Neural progenitor cell (in vitro differentiated cells): Measurements from ENCODE around the gene STARD7. TPM values are rescaled to one million over a fixed set of nuclear protein-coding genes. Genes with fewer than 3 reads are reported as not detected.

Experiments used
- DNase-seq: peaks from one replicate; pipeline ENCODE4 v3.0.0-alpha.2; 2016; ENCODE audit warnings: low spot score
- H2AFZ ChIP-seq: fragments of 200-600 bp; sonication (generic); replicated peaks from 2 replicates; pipeline ENCODE4 v1.6.1; 2016; ENCODE audit warnings: antibody characterized with exemption
- H3F3A ChIP-seq: fragments of 200-600 bp; sonication (generic); 2 replicates; pipeline ENCODE4 v1.6.1; 2016; ENCODE audit warnings: antibody characterized with exemption, low read depth
- H3K27ac ChIP-seq: fragments of 200-600 bp; sonication (generic); 2 replicates; pipeline ENCODE4 v1.5.1; 2016; ENCODE audit warnings: mild to moderate bottlenecking
- H3K27me3 ChIP-seq: fragments of 200-600 bp; sonication (generic); 2 replicates; pipeline ENCODE4 v1.6.1; 2016; ENCODE audit warnings: mild to moderate bottlenecking, moderate library complexity
- H3K36me3 ChIP-seq: fragments of 200-600 bp; sonication (generic); 2 replicates; pipeline ENCODE4 v1.5.1; 2016
- H3K4me1 ChIP-seq: fragments of 200-600 bp; sonication (generic); 2 replicates; pipeline ENCODE4 v1.6.1; 2016; ENCODE audit warnings: mixed run types
- H3K4me2 ChIP-seq: fragments of 200-600 bp; sonication (generic); 2 replicates; pipeline ENCODE4 v1.6.1; 2016
- H3K4me3 ChIP-seq: fragments of 200-600 bp; sonication (generic); 2 replicates; pipeline ENCODE4 v1.5.1; 2016
- H3K79me2 ChIP-seq: fragments of 200-600 bp; sonication (generic); 2 replicates; pipeline ENCODE4 v1.6.1; 2016; ENCODE audit warnings: low read depth
- H3K9ac ChIP-seq: fragments of 200-600 bp; sonication (generic); 2 replicates; pipeline ENCODE4 v1.6.1; 2016
- H3K9me3 ChIP-seq: fragments of 200-600 bp; sonication (generic); 2 replicates; pipeline ENCODE4 v1.5.1; 2016; ENCODE audit warnings: low read depth
- H4K20me1 ChIP-seq: fragments of 200-600 bp; sonication (generic); 2 replicates; pipeline ENCODE4 v1.6.1; 2016; ENCODE audit warnings: low read depth
- H3K27ac Mint-ChIP-seq: 3 replicates; pipeline ENCODE4 v1.8.0; 2021; ENCODE audit warnings: mixed read lengths
- H3K27me3 Mint-ChIP-seq: 2 replicates; pipeline ENCODE4 v1.8.0; 2022; ENCODE audit warnings: low read depth, mild to moderate bottlenecking, inconsistent platforms, moderate library complexity, mixed read lengths; ENCODE audit not compliant: insufficient read depth
- H3K36me3 Mint-ChIP-seq: 3 replicates; pipeline ENCODE4 v1.8.0; 2021; ENCODE audit warnings: mixed read lengths
- H3K4me1 Mint-ChIP-seq: 3 replicates; pipeline ENCODE4 v1.8.0; 2021; ENCODE audit warnings: mixed read lengths
- H3K4me3 Mint-ChIP-seq: 3 replicates; pipeline ENCODE4 v1.8.0; 2021; ENCODE audit warnings: mild to moderate bottlenecking, moderate library complexity, mixed read lengths
- H3K9me3 Mint-ChIP-seq: 3 replicates; pipeline ENCODE4 v1.8.0; 2020; ENCODE audit warnings: mixed read lengths
- EZH2 ChIP-seq: fragments of 200-600 bp; sonication (generic); IDR thresholded peaks from 2 replicates; pipeline ENCODE4 v1.6.1; 2017; ENCODE audit warnings: antibody characterized with exemption, mild to moderate bottlenecking, moderate library complexity
- EZH2phosphoT487 ChIP-seq: fragments of 200-600 bp; sonication (generic); IDR thresholded peaks from 2 replicates; pipeline ENCODE4 v1.6.1; 2017; ENCODE audit warnings: antibody characterized with exemption
- total RNA-seq: library from RNA; depleted of rRNA; stranded (reverse); fragments of >200 nt; gene quantifications from 2 replicates; pipeline ENCODE4 v1.2.3, GENCODE V29; 2015; ENCODE audit warnings: low replicate concordance
- TF ChIP-seq, protein P1 (sequence below): fragments of 200-600 bp; sonication (generic); IDR thresholded peaks from 2 replicates; pipeline ENCODE4 v1.5.1; 2017; ENCODE audit warnings: antibody characterized with exemption, mild to moderate bottlenecking

The STARD7 gene
- total RNA-seq, 1 donor from 2014 or later = 179 TPM

DNA sequence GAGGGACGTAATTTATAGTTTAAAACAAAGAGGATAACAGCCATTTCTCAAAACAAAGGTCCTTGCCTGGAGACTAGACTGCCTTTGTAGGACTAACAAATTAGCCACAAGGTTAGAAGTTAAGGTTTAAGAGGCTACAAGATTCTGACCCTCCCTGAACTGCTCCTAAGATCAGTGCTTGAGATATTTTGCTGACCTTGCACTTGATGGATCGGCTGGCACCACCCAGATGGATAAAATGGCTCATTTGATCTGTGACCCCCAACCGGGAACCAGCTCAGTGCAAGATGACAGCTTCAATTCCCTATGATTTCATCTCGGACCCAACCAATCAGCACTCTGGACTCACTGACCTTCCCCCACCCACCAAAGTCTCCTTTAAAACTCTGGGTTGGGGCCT lies 3.7 kb upstream of the STARD7 start:
- H3K36me3 ChIP-seq = no peaks in the 10 kb centered on the region
- H3K27ac ChIP-seq = no peak overlapping the region
- H3K9me3 ChIP-seq = no peaks in the 10 kb centered on the region
- H4K20me1 ChIP-seq = peaks cover 7% of the 10 kb centered on the region
- Mint-ChIP-seq H3K4me3 (no peak overlapping the region), H3K36me3 (peaks cover 4% of the 10 kb centered on the region), H3K27ac (no peak overlapping the region), H3K27me3 (no peaks in the 10 kb centered on the region), H3K9me3 (no peaks in the 10 kb centered on the region), H3K4me1 (peaks cover 18% of the 10 kb centered on the region)
- DNase-seq = no peak
- no peaks in the 10 kb centered on the region for H3K27me3 ChIP-seq
- no peak overlapping the region for H3K4me2 ChIP-seq
- H3K4me1 ChIP-seq = peaks cover 2% of the 10 kb centered on the region
- H3K79me2 ChIP-seq = peaks cover 20% of the 10 kb centered on the region
- no peak overlapping the region for H3K9ac ChIP-seq
- H3F3A ChIP-seq = peaks cover 4% of the 10 kb centered on the region
- no peak overlapping the region for H2AFZ ChIP-seq
- TF ChIP-seq EZH2 (no peak), EZH2phosphoT487 (no peak)
- TF ChIP-seq, protein P1, sequence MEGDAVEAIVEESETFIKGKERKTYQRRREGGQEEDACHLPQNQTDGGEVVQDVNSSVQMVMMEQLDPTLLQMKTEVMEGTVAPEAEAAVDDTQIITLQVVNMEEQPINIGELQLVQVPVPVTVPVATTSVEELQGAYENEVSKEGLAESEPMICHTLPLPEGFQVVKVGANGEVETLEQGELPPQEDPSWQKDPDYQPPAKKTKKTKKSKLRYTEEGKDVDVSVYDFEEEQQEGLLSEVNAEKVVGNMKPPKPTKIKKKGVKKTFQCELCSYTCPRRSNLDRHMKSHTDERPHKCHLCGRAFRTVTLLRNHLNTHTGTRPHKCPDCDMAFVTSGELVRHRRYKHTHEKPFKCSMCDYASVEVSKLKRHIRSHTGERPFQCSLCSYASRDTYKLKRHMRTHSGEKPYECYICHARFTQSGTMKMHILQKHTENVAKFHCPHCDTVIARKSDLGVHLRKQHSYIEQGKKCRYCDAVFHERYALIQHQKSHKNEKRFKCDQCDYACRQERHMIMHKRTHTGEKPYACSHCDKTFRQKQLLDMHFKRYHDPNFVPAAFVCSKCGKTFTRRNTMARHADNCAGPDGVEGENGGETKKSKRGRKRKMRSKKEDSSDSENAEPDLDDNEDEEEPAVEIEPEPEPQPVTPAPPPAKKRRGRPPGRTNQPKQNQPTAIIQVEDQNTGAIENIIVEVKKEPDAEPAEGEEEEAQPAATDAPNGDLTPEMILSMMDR = no peak
- no peak overlapping the region for H3K4me3 ChIP-seq

DNA sequence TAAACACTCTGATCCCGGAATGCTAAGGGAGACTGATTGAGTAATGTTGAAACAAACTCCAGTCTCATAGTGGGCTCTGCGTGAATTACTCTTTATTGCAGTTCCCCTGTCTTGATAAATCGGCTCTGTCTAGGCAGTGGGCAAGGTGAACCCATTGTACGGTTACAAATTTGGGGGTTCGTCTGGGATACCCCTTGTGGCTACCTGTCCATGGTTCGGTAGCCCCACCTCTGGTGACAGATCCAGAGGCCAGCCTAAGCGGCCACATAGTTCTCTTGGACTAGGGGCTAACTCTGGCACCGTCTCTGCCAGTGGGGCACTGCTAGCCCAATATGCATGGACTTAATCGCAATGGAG lies 1.1 kb upstream of the STARD7 start:
- H3K4me3 Mint-ChIP-seq = peak overlapping the region; percentile 90
- H3K79me2 ChIP-seq = peaks cover 46% of the 10 kb centered on the region
- H3K36me3 Mint-ChIP-seq = peaks cover 9% of the 10 kb centered on the region
- no peaks in the 10 kb centered on the region for H3K9me3 Mint-ChIP-seq
- no peak overlapping the region for H3K27ac ChIP-seq
- H4K20me1 ChIP-seq = peaks cover 31% of the 10 kb centered on the region
- no peak for DNase-seq
- peaks cover 16% of the 10 kb centered on the region for H3K4me1 ChIP-seq
- no peaks in the 10 kb centered on the region for H3K27me3 ChIP-seq
- H2AFZ ChIP-seq = no peak overlapping the region
- peaks cover 3% of the 10 kb centered on the region for H3K27me3 Mint-ChIP-seq
- peak overlapping the region; percentile 98 for H3K4me2 ChIP-seq
- no peaks in the 10 kb centered on the region for H3K36me3 ChIP-seq
- H3K27ac Mint-ChIP-seq = peak overlapping the region; percentile 25
- H3K9ac ChIP-seq = no peak overlapping the region
- no peaks in the 10 kb centered on the region for H3K9me3 ChIP-seq
- H3F3A ChIP-seq = peaks cover 4% of the 10 kb centered on the region
- TF ChIP-seq, protein P1 = no peak
- TF ChIP-seq EZH2phosphoT487 (no peak), EZH2 (no peak)
- peak overlapping the region; percentile 90 for H3K4me3 ChIP-seq
- peaks cover 40% of the 10 kb centered on the region for H3K4me1 Mint-ChIP-seq

DNA sequence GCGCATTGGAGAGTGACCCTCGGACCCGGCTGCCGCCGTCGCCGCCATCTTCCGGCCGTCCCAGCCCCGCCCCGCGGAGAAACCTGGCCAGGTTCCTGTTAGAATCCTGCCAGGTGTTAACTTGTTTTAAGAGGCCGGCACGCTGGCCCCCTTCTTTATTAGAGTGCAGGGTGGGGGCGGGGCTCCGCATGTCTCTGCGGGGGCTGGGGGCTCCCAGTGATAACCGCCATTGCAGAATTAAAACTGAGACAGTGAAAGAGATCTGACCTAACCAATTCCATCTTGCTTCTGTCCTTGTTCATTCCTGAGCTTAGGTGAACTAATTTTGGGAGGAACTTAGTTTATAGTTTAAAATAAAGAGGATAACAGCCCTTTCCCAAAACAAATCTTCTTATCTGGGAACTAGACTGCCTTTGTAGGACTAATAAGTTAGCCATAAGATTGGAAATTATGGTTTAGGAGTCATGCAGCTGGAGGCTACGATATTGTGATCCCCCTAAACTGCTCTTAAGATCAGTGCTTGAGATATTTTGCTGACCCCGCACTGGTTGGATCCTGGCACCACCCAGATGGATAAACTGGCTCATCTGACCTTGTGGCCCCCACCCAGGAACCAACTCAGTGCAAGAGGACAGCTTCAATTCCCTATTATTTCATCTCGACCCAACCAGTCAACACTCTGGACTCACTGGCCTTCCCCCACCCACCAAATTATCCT lies 543 bp upstream of the STARD7 start:
- Mint-ChIP-seq H3K36me3 (peaks cover 9% of the 10 kb centered on the region), H3K27ac (peak overlapping the region; percentile 25), H3K4me3 (peak overlapping the region; percentile 90), H3K27me3 (peaks cover 3% of the 10 kb centered on the region), H3K9me3 (no peaks in the 10 kb centered on the region), H3K4me1 (peaks cover 40% of the 10 kb centered on the region)
- Histone ChIP-seq H4K20me1 (peaks cover 36% of the 10 kb centered on the region), H3K9ac (no peak overlapping the region), H3K4me3 (peak overlapping the region; percentile 90), H3F3A (peaks cover 4% of the 10 kb centered on the region), H3K9me3 (no peaks in the 10 kb centered on the region), H2AFZ (peak overlapping the region; percentile 53), H3K27ac (no peak overlapping the region), H3K27me3 (no peaks in the 10 kb centered on the region), H3K4me1 (peaks cover 16% of the 10 kb centered on the region), H3K36me3 (no peaks in the 10 kb centered on the region), H3K79me2 (peaks cover 52% of the 10 kb centered on the region), H3K4me2 (peak overlapping the region; percentile 98)
- TF ChIP-seq EZH2 = no peak
- no peak for TF ChIP-seq EZH2phosphoT487
- TF ChIP-seq, protein P1 = no peak
- no peak for DNase-seq
